Measurements from ENCODE around the gene ATF6. TPM values are rescaled to one million over a fixed set of nuclear protein-coding genes. Genes with fewer than 3 reads are reported as not detected.

The ATF6 gene
- total RNA-seq, 1 donor from 2014 or later, result 31.3 TPM

DNA sequence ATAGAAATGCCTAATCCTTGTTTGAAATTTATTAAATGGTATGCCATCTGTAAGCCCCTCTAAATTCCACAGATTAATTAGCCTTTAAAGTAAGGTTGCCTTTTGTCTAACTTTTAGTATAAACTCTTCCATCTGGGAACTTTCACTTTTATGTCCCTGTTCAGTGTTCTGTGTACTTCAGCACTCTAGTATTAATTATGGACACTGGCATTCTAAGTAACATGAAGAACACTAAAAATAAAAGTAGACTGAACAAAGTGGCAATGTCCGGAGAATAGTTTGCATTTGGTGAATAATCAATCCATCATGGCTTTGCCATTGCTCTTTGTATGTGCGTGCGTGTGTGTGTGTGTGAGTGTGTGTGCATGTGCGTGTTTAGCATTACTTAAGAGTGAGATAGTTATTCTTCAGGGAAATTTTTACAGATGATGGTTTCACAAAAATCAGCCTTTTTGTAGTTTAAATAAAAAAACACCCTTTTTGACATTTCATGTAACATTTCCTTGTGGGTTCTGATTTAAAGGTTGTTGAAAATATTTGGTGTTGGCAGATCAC is 51.1 kb downstream of the ATF6 start:
- TF ChIP-seq, protein P1, sequence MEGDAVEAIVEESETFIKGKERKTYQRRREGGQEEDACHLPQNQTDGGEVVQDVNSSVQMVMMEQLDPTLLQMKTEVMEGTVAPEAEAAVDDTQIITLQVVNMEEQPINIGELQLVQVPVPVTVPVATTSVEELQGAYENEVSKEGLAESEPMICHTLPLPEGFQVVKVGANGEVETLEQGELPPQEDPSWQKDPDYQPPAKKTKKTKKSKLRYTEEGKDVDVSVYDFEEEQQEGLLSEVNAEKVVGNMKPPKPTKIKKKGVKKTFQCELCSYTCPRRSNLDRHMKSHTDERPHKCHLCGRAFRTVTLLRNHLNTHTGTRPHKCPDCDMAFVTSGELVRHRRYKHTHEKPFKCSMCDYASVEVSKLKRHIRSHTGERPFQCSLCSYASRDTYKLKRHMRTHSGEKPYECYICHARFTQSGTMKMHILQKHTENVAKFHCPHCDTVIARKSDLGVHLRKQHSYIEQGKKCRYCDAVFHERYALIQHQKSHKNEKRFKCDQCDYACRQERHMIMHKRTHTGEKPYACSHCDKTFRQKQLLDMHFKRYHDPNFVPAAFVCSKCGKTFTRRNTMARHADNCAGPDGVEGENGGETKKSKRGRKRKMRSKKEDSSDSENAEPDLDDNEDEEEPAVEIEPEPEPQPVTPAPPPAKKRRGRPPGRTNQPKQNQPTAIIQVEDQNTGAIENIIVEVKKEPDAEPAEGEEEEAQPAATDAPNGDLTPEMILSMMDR (IDR thresholded peaks at IDR 0.05), result no peak
- H3K36me3 ChIP-seq, result peaks cover 50% of the 10 kb centered on the region
- no peak for DNase-seq

DNA sequence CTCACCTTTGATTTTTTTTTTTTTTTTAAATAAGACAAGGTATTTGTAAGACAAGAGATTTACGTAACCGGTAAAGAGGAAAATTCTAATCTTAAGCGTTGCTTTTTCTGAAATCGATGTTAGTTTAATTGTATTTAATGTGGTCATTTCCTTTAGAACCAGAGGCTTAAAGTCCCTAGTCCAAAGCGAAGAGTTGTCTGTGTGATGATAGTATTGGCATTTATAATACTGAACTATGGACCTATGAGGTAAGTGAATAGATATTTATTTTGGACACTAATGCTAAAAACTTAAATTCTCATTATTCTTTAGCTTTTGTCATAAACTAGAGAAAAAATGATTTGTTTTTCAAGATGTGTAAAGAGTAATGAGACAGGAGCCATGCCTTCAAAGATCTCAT is 54.8 kb downstream of the ATF6 start:
- Histone ChIP-seq H3K36me3 (peaks cover 45% of the 10 kb centered on the region), H3K4me3 (no peak overlapping the region), H3K9me3 (no peaks in the 10 kb centered on the region), H3K4me1 (no peaks in the 10 kb centered on the region), H3K27me3 (ENCODE audit: low read depth) (no peaks in the 10 kb centered on the region), H3K27ac (no peak overlapping the region)
- TF ChIP-seq, protein P1 (IDR thresholded peaks at IDR 0.05), result no peak
- no peak for DNase-seq
- ATAC-seq, result no peak
- intact Hi-C loops (cut with DNase I), result no loop called here

More for the DNA sequence above, 51.1 kb downstream of the ATF6 start:
- no peak for ATAC-seq
- H3K27ac ChIP-seq, result no peak overlapping the region
- intact Hi-C loops (cut with DNase I), result no loop called here
- no peaks in the 10 kb centered on the region for H3K27me3 ChIP-seq (ENCODE audit: low read depth)
- no peaks in the 10 kb centered on the region for H3K4me1 ChIP-seq
- H3K9me3 ChIP-seq, result no peaks in the 10 kb centered on the region
- H3K4me3 ChIP-seq, result no peak overlapping the region

DNA sequence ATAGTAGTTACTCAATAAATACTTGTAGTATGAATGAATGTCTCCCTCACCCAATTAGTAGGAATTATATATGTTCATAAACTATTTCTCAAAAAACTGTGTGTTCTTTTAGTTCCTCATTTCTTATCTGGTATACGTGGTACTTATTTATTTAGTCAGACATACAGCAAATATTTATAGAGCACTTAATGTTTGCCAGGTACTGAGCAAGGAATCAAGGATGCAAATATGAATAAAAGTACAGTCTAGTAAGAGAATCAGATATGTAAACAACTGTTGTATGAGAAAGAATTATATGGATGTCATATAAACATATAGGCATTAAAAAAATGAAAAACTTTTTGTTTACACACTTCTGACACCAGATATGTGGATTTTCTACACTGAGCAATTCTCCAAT is 58.5 kb downstream of the ATF6 start:
- peaks cover 38% of the 10 kb centered on the region for H3K36me3 ChIP-seq
- H3K27ac ChIP-seq, result no peak overlapping the region
- ATAC-seq (no peak), DNase-seq (no peak)
- no peaks in the 10 kb centered on the region for H3K4me1 ChIP-seq
- H3K9me3 ChIP-seq, result no peaks in the 10 kb centered on the region
- TF ChIP-seq, protein P1 (IDR thresholded peaks at IDR 0.05), result no peak
- intact Hi-C loops (cut with DNase I), result no loop called here
- no peaks in the 10 kb centered on the region for H3K27me3 ChIP-seq (ENCODE audit: low read depth)
- H3K4me3 ChIP-seq, result no peak overlapping the region

DNA sequence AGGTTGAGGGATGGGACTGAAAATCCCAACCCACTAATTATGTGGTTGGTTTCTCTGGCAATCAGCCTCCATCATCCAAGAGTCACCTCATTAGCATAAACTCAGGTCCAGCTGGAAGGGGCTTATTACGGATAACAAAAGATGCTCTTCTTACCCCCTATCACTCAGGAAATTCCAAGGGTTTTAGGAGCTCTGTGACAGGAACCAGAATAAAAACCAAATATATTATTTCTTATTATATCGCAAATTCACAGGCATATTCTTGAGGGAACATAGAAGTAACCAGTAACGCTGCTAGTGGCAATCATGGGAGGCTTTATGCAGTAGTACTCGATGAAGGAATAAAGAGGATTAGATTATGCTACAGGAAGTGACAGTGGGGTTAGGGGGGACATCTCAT is 59.7 kb downstream of the ATF6 start:
- no peak for ATAC-seq

DNA sequence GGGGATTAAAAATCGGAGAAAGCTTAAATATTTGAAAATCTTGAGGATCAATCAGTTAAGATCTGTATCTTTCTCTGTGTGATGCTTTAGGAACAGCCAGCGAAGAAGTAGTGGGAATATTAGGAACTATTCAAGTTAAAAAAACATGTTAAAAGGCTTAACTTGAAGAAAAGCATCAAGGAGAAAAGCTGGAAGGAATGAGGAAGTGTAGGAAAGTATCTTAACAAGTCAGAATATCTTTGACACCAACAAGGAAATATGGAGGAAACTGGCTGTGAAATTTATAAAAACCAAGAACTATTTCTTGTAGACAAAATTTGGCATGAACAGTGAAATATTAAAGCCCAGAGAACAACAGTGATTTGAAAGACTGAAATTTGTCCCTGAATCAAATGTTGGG is 60.4 kb downstream of the ATF6 start:
- intact Hi-C loops (cut with DNase I), result no loop called here
- Histone ChIP-seq H3K27ac (no peak overlapping the region), H3K4me1 (no peaks in the 10 kb centered on the region), H3K36me3 (peaks cover 20% of the 10 kb centered on the region), H3K27me3 (ENCODE audit: low read depth) (no peaks in the 10 kb centered on the region), H3K4me3 (no peak overlapping the region), H3K9me3 (no peaks in the 10 kb centered on the region)
- ATAC-seq, result no peak
- no peak for DNase-seq
- TF ChIP-seq, protein P1 (IDR thresholded peaks at IDR 0.05), result no peak

More for the DNA sequence above, 59.7 kb downstream of the ATF6 start:
- Histone ChIP-seq H3K27ac (no peak overlapping the region), H3K36me3 (peaks cover 26% of the 10 kb centered on the region), H3K4me3 (no peak overlapping the region), H3K27me3 (ENCODE audit: low read depth) (no peaks in the 10 kb centered on the region), H3K9me3 (no peaks in the 10 kb centered on the region), H3K4me1 (no peaks in the 10 kb centered on the region)
- TF ChIP-seq, protein P1 (IDR thresholded peaks at IDR 0.05), result no peak
- intact Hi-C loops (cut with DNase I), result no loop called here
- DNase-seq, result no peak
